COLO829 (cell line): Measurements from ENCODE around the gene MRPS7.
"Not testable (repeated sequence)": the region's sequence is repeated elsewhere in the genome, so short reads cannot be mapped to it uniquely, and the experiment has no call there.

ENCODE experiments used
- DNase-seq: peaks from one replicate; pipeline ENCODE4 v3.0.0; 2012; ENCODE audit warnings: low spot score

MRPS7 gene

DNA sequence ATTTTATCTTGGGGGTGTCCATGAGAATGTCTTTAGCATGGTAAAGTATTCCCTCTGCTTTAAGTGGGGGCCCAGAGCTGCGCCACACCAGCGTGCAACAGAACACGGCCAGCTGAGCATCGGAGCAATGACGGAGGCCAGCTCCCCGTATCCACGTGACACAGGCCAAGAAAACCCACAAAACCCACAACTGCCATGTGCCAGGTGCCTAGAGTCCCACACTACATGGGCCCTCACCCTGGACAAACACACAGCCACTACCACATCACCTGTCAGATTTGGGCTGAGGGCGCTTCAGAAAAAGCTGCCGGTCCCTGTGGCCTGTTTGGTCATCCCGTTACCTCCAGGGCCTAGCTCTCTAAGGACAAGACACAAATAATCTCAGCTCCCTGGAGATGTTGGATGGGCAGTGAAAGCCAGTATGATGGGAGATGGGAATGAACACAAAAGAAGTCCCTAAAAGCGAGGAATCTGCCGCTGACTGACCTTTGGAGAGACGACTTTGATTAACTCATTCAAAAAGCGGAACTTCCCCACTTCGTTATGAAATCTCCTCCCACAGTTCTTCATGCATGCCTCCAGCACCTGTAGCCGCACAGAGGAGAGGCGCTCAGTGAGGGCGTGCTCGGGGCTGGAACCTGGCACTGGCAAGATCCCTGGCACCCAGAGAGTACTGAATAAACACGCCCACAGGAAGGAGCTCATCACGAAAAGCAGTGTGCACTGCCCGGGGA, 17.4 kb upstream of the MRPS7 start:
- DNase-seq, result no peak

DNA sequence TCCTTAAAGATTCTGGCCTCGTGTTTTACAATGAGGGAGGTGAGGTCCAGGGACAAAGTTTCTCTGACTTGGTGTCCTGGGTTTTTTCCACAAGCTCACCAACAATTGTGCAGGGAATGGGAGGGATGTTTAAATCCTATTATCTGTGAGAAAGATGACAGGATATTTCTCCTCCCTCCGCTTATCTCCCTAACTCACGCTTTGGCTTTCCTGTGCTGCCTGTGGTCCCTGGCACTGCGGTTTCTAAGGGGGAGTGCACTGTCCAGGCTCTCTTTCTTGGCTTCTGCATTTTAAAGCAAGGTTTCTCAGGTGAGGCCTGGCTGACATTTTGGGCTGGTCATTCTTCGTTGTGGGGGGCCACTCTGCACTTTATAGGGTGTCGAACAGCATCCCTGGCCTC, 16.7 kb upstream of the MRPS7 start:
- DNase-seq, result no peak

DNA sequence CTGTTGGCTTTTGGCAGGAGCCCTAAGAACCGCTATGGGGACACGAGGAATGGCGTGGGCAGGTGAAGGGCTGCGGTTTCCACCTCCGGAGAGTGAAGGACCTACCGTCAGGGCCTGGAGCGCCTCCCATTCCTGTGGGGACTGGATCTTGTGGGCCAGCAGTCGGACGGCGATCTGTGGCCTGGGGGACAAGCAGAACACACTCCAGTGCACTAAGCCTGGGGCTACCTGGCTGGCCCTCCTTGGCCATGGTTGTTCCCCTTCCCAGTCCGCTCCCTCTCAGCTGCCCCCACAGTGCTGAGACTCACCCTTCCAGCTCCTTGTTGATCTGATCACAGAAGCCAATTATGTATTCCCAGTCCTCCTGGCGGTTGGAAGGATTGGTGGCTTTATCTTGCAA, 15.3 kb upstream of the MRPS7 start:
- DNase-seq, result no peak

DNA sequence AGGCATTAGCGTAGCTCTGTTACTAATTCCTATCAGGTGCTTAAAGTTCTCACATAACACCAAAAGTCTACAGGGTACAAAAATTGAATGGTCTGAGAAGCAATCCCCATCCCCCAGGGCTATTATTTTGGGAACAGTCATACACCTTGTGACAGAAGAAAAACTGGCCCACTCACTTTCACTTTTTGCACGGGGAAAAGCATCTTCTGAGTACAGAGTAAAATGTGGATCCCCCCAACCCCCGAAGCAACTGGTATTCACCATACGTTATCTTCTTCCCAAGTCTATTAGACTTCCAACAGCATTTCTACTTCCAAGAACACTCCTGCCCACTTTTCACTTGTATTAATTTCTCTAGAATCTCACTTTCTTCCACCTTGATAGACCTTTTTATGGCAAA, 12.1 kb upstream of the MRPS7 start:
- DNase-seq, result no peak

DNA sequence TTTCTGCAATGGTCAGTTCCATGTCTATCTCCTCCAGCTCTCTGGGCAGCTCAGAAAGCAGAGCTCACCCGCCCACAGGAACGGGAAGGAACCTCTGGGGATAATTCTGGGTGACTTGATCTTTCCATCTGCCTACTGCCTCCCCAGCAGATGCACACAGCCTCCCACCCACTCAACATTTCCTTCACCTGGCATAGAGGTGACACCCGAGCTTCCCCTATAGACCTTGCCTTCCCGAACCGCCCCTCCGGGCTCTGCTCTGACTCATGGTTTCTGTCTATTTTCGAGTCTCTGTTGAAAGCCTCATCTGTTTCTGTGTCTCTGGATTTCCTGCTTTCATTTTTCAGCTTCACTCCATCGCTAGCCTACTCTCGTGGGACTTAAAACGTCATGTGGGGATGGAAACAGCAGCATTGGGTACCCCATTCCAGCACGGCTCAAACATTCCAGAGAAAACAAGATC, 11.6 kb upstream of the MRPS7 start:
- DNase-seq, result peak; percentile 92

DNA sequence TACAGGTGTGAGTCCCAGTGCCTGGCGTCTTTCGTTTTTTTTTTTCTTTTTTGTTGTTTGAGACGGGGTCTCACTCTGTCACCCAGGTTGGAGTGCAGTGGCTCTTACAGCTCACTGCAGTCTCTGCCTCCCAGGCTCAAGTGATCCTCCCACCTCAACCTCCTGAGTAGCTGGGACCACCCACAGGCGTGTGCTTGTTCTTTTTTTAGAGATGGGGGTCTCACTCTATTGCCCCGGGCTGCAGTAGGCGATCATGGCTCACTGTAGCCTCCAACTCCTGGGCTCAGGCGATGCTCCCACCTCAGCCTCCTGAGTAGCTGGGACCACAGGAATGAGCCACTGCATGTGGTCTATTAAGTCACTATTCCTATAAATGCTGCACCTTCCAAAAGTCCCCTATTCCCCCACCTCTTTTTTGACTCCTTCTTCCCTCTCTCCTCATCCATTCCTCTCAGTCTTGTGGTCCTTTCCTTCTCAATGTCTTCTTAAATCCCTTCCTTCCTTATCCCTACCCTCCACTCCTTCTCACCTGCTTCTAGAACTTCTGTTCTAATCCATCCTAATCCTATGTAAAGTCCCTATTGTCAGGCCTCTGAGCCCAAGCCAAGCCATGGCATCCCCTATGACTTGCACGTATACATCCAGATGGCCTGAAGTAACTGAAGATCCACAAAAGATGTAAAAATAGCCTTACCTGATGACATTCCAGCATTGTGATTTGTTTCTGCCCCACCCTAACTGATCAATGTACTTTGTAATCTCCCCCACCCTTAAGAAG, 9.5 kb upstream of the MRPS7 start:
- no peak for DNase-seq

DNA sequence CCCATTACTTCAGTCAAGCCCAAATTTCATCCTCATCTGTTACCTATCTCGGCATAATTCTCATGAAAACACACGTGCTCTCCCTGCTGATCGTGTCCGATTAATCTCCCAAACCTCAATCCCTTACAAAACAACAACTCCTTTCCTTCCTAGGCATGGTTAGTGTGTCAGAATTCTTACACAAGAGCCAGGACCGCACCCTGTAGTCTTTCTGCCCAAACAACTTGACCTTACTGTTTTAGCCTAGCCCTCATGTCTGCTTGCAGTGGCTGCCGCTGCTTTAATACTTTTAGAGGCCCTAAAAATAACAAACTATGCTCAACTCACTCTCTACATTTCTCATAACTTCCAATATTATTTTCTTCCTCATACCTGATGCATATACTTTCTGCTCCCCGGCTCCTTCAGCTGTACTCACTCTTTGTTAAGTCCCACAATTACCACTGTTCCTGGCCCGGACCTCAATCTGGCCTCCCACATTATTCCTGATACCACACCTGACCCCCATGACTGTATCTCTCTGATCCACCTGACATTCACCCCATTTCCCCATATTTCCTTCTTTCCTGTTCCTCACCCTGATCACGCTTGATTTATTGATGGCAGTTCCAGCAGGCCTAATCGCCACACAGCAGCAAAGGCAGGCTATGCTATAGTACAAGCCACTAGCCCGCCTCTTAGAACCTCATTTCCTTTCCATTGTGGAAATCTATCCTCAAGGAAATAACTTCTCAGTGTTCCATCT, 5.6 kb upstream of the MRPS7 start:
- not testable (repeated sequence) for DNase-seq

DNA sequence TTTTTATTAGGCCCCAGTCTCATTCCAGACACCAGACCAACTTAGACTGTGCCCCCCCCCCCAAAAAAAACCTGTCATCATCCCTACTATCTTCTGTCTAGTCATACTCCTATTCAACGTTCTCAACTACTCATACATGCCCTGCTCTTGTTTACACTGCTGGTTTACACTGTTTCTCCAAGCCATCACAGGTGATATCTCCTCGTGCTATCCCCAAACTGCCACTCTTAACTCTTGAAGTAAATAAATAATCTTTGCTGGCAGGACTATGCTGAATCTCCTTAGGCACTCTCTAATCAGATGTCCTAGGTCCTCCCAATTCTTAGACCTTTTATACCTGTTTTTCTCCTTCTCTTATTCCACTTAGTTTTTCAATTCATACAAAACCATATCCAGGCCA, 4.5 kb upstream of the MRPS7 start:
- DNase-seq, result not testable (repeated sequence)

DNA sequence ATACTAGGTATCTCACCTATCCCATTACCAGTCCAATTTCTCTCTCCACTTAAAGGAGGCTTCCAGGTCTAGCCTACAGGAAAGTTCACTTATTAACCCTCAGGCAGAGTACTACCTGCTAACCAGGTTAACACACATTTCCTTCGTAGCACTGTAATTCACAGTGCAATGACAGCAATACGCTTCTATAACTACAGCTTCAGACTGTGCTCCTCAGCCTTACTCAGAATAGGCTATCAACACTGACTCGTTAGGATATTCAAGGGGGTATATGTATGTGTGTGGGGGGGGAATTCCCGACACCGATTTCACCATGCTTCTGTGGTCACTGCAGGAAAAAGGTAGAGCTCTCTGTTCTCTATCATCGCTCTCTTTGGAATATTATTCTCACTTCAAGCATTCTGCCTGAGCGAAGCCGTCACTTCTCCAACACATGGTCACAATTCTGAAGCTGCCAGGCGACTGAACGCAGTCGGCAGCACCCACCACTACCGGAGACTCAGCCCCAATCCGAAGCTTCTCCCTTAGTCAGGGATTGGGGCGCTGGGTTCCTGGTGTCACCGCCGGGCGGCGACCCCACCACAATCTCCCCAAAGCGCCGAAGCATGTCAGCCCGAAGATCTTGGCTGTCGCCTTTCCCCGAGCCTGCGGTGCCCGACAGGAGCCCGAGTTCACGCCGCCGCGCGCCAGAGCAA, 891 bp upstream of the MRPS7 start:
- no peak for DNase-seq

DNA sequence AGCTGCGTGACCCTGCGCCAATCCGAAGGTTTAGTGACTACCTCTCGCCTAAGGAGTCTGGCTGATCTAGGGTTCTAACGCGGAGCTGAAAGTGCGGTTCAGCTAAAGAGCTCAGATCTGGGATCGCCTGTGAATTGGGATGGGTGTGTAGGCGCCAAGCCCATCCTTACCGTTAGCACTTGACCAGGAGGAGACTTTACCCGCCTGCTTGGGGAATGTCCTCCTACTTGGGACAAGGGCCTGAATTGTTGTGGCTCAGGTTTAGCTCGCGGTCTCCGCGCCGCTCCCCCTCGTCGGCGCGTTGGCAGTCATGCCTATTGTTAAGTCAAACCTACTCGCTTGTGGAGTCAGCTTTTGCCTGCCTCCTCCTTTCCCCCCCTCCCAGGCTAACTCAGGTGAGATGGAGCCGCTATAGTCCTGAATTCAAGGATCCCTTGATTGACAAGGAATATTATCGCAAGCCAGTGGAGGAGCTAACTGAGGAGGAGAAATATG, 480 bp downstream of the MRPS7 start:
- DNase-seq, result no peak

DNA sequence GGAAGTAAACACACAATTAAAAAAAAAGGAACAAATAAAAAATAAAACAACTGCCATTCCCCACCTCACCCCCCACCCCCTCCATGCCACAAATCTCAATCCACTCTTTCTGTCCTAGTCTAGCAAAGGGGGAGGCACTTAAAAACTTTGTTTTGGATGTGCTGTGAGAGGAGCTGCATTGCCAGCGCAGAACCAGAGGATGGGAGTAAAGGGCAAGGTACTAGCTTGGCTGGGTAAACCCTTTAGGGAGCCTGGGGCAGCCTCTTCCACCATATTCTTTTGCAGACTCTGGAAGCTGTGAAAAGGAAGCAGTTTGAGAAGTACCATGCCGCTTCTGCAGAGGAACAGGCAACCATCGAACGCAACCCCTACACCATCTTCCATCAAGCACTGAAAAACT, 1.4 kb downstream of the MRPS7 start:
- no peak for DNase-seq

DNA sequence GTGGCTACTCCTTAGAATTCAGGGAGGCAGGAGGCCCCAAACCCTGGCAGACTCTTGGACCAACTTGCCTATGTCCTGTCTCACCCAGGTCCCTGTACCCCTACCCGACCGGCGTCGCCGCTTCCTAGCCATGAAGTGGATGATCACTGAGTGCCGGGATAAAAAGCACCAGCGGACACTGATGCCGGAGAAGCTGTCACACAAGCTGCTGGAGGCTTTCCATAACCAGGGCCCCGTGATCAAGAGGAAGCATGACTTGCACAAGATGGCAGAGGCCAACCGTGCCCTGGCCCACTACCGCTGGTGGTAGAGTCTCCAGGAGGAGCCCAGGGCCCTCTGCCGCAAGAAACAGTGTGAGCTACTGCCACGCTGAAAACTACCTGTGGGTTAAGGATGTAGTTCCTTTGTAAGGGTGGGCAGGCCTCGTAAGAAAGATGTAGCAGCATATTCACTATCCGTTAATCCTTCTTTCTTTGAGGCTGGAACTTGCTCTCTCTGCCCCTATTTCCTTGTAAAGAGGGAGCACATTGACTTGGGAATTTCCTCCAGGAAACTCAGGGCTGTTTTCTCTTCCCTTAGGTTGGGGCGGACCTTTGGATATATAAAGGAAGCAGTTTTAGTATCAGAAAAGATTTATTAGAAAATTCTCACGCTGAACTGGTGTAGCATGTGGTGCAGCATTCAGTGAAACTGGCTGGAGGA, 4.1 kb downstream of the MRPS7 start:
- DNase-seq, result no peak

DNA sequence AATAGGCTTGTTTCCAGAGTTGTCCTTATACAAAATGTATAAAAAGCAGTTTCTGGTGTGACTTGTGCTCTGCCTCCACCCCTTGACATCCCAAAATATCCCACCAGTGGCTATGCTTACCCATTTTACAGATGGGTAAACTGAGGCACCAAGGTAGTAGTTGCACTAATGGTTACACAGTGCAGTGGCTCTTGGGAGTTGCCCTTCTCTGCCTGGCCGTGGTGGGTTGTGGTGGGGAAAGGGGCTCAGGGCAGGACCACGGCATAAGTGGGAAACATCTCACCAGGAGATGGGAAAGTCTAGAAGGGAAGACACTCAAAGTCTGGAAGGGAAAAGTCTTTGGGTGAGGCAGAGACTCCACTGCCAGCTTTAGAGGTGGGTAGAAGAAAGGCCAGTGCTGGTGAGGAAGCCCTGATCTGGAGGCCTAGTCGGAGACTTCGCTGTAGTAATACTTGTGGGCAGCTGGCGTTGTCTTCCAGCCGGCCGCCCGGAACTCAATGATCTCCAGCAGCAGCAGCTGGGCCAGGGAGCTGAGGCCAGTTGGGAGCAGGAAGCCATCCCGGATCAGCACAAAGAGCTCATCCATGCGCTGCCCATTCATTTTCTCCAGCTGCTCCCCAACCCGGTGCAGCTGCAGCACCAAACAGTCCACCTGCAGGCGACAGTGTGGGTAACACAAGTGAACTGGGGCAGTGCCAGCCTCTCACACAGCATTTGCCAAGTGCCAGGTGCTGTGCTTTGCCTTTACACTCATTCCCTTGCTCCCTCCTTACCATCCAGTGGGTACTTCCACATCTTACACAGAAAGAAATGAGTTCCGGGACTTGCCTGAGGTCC, 4.9 kb downstream of the MRPS7 start:
- DNase-seq, result no peak

DNA sequence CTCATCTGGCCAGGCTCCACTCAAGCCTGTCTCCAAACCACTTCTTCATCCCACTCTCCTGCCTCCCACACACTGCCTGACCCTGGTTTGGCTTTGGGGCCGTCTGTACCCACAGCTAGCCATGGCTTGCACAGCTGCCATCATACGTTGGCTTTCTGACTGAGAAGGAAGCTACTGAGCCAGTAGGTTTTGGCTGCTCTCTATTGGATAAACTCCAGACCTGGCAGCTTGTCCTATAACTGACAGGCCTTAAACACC, 5.4 kb downstream of the MRPS7 start:
- DNase-seq, result no peak

DNA sequence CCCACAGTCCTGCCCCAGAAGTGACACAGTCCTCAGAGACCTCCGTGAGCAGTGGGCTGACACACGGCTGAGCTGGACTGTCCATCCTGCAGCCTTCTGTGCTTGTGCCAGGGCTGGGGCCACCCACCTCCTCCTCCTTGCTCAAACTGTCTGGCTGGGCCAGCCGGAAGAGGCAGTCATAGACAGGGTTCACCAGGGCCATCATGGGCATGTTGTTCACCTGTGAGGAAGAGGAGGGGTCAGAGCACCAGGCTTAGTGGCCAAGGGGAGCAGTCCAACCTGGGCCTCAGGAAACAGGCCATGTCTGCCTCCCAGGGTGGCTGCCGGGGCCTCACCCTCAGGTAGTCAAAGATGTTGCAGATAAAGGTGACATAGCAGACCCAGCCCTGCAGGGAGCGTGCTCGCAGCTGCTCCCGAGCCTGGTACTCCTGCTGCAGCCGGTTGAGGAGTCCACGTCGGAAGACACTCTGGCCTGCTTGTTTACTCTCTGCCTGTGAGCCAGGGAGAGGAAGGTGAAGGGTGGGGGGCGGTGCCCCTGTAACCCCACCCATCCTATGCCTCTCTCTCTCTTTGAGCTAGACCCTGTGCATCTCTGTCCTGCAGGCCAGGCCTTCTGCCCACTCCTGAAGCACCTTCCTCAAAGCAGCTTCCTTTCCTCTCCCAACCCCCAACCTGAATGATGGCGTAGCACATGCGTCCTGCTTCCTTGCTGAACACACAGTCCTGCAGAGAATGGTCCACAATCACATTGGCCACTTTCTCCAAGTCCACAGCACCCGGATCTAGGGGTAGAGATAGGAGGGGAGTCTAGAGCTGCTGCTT, 5.9 kb downstream of the MRPS7 start:
- no peak for DNase-seq

DNA sequence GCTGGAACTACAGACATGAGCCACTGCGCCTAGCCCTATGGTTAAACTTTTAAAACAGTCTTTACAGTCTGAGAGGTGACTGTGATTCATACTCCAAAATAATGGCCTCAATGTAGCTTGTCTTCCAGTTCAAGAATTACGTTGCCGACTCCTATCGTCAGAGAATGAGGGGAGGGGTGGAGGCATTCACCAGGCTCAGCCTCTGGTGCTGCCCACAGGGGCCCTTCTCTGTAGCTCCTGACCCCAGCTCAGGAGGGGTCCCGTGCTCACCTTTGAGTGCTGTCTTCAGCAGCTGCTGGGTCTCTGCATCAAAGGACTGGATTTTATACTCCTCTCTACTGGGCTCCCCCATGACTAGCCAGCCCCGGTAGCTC, 8.2 kb downstream of the MRPS7 start:
- no peak for DNase-seq

DNA sequence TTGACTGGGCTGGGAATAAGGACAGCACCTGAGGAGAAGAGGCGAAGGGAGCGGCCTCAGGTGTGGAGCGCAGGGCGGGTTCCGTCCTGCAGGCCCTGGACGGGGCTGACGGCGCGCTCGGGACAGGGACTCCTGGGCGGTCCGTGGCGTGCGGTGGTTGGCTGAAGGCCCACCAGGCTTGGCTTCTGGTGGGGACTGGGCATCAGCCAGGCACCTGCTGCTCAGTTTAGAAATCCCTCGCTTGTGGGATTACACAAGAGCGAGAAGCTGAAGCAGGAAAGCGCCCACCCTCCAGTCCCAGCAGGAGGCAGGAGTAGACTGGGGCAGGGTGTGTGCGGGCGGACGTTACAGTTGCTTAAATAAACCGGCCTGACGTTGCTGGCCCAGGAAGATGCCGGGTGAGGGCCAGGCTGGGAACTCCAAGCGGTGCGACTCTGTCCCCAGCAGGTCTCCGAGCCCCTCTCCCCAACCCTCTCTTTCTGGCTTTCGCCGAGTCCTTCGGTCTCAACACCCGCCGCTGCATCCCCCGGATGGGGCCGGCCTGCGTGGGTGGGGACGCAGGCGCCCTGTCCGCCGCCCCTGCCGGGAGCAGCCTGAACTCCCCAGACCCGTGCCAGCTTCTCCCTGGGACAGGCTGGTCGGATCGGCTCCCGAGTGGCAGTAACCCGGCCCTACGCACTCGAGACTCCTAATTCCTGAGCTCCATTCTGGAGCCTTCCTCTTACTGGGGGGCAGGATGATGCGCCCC, 8.7 kb downstream of the MRPS7 start:
- DNase-seq, result peak; percentile 57

DNA sequence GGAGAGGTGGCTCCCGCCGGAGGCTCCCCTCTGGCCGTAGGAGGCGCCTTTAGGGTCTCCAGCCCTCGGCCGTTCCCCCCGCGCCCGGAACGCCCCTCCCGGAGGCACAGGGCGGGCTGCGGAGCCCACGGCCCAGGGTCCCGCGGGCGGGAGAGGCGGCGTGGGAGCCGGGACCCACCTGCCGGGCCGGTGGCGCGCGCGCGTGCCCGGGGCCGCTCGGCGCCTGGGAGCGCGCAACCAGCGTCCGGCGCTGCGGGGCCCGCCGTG, 9.2 kb downstream of the MRPS7 start, which contains the start of gene MIF4GD:
TSS of gene MIF4GD (minus strand) at position 266 of the 267 bp plus-strand sequence. CDS start 1,036 bp downstream, outside the sequence.
- no peak for DNase-seq

DNA sequence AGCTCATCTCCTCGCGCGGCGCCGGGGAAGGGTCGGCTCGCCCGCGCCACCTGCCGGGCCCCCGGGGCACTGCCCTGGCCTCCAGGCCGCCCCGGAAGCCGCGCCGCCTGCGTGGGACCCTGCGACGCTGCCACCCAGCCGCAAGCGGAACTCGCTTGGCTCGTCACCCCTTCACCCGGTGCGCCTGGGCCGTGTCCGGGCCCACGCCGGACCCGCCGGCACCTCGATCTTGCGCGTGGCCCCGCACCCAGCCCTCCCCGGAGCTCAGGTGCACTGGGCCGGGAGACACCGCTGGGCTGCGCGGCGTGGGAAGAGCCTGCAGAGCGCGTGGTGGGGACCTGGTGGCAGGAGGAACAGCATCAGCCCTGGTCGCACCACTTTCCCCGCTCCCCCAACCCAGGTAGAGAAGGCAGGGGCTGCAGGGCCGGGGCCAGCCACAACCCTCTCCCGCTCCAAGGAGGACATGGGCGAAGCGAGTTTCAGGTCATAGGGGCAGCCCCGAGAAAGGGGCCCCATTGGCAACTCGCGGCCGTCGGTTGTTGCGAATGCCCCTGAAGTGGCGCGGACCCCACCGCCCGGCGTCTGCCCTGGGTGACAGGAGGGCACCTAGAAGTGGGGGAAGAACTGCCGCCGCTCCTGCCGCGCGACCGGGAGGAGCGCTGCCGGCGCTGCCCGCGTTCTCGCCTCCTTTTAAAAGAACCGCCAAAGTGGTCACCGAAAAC, 9.7 kb downstream of the MRPS7 start:
- DNase-seq, result peak; percentile 82
